ENCODE measurements around the gene CMPK1. TPM values are rescaled to one million over a fixed set of nuclear protein-coding genes. Genes with fewer than 3 reads are reported as not detected.

Gene CMPK1
- polyA plus RNA-seq, 1 donor from 2014 or later: 117 TPM

DNA sequence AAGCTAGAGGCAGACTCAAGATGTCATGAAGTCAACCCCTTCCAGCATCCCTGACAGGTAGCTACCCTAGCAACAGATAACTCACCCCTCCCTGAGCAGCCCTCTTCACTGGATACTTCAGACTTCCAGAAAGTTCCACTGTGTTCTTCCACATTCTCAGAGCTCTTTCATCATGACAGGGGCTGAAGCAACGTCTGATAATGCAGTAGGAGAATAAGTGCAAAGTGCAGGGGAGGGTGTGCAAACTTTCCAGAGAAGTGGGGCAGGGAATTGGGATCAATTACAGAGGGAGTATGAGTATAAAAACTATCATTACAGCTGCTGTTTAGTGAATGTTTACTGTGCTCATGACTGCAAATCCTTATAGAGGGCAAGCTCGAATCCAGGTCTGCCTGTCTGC is 56.1 kb downstream of the CMPK1 start:
- H3K9me2 ChIP-seq (ENCODE audit: insufficient read depth, low read length): no peaks in the 10 kb centered on the region
- no peak overlapping the region for H3K27ac ChIP-seq (ENCODE audit: low read length)
- H3K9ac ChIP-seq (ENCODE audit: low read length): no peak overlapping the region
- no peaks in the 10 kb centered on the region for H3K9me3 ChIP-seq (ENCODE audit: low read length)
- no peaks in the 10 kb centered on the region for H3K27me3 ChIP-seq (ENCODE audit: insufficient read depth, low read depth, low read length)
- no peak overlapping the region for H2AFZ ChIP-seq (ENCODE audit: low read depth, low read length)
- no peak for TF ChIP-seq EP300 (conservative IDR thresholded peaks at IDR 0.05; ENCODE audit: poor library complexity, severe bottlenecking)
- no peak for TF ChIP-seq TAF1 (IDR thresholded peaks at IDR 0.05; ENCODE audit: low read depth)
- TF ChIP-seq, protein P1, sequence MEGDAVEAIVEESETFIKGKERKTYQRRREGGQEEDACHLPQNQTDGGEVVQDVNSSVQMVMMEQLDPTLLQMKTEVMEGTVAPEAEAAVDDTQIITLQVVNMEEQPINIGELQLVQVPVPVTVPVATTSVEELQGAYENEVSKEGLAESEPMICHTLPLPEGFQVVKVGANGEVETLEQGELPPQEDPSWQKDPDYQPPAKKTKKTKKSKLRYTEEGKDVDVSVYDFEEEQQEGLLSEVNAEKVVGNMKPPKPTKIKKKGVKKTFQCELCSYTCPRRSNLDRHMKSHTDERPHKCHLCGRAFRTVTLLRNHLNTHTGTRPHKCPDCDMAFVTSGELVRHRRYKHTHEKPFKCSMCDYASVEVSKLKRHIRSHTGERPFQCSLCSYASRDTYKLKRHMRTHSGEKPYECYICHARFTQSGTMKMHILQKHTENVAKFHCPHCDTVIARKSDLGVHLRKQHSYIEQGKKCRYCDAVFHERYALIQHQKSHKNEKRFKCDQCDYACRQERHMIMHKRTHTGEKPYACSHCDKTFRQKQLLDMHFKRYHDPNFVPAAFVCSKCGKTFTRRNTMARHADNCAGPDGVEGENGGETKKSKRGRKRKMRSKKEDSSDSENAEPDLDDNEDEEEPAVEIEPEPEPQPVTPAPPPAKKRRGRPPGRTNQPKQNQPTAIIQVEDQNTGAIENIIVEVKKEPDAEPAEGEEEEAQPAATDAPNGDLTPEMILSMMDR (IDR thresholded peaks at IDR 0.05; ENCODE audit: poor library complexity, severe bottlenecking): no peak
- TF ChIP-seq, protein P2, sequence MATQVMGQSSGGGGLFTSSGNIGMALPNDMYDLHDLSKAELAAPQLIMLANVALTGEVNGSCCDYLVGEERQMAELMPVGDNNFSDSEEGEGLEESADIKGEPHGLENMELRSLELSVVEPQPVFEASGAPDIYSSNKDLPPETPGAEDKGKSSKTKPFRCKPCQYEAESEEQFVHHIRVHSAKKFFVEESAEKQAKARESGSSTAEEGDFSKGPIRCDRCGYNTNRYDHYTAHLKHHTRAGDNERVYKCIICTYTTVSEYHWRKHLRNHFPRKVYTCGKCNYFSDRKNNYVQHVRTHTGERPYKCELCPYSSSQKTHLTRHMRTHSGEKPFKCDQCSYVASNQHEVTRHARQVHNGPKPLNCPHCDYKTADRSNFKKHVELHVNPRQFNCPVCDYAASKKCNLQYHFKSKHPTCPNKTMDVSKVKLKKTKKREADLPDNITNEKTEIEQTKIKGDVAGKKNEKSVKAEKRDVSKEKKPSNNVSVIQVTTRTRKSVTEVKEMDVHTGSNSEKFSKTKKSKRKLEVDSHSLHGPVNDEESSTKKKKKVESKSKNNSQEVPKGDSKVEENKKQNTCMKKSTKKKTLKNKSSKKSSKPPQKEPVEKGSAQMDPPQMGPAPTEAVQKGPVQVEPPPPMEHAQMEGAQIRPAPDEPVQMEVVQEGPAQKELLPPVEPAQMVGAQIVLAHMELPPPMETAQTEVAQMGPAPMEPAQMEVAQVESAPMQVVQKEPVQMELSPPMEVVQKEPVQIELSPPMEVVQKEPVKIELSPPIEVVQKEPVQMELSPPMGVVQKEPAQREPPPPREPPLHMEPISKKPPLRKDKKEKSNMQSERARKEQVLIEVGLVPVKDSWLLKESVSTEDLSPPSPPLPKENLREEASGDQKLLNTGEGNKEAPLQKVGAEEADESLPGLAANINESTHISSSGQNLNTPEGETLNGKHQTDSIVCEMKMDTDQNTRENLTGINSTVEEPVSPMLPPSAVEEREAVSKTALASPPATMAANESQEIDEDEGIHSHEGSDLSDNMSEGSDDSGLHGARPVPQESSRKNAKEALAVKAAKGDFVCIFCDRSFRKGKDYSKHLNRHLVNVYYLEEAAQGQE (IDR thresholded peaks at IDR 0.05; ENCODE audit: borderline replicate concordance): no peak
- TF ChIP-seq SMC3 (conservative IDR thresholded peaks at IDR 0.05; ENCODE audit: poor library complexity): no peak
- TF ChIP-seq RAD21 (conservative IDR thresholded peaks at IDR 0.05): no peak
- no peak for TF ChIP-seq MXI1 (conservative IDR thresholded peaks at IDR 0.05; ENCODE audit: poor library complexity, severe bottlenecking)
- TF ChIP-seq POLR2AphosphoS5 (IDR thresholded peaks at IDR 0.05): no peak
- TF ChIP-seq EZH2 (IDR thresholded peaks at IDR 0.05; ENCODE audit: borderline replicate concordance, insufficient read depth, low read length, poor library complexity, severe bottlenecking): no peak
- no peaks in the 10 kb centered on the region for H3F3A ChIP-seq (ENCODE audit: insufficient read depth, low read length, poor library complexity, severe bottlenecking)
- H3K79me2 ChIP-seq (replicated peaks; ENCODE audit: insufficient read depth, low read length): no peaks in the 10 kb centered on the region
- no peak overlapping the region for H3K4me3 ChIP-seq (ENCODE audit: low read length)
- no peaks in the 10 kb centered on the region for H4K20me1 ChIP-seq (ENCODE audit: insufficient read depth)
- no peak overlapping the region for H3K4me2 ChIP-seq (ENCODE audit: low read length)
- no peaks in the 10 kb centered on the region for H3K36me3 ChIP-seq (ENCODE audit: insufficient read depth, low read length)

DNA sequence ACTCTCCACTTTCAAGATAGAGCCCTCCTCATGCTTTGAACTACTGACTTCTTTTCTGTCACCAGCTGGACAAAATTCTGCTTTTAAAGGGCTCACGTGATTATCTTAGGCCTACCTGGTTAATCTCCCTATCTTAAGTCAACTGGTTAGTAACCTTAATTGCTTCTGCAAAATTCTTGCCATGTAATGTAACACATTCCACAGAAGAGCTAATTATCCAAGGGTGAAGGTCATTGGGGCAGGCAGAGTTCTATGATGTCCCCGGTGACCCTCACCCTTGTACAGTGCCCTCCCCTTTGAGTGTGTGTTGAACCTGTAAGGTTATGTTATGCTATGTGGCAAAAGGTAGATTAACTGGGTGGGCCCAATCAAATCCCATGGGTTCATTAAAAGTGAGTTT is 57.3 kb downstream of the CMPK1 start:
- H3K4me2 ChIP-seq (ENCODE audit: low read length): no peak overlapping the region
- no peak overlapping the region for H3K27ac ChIP-seq (ENCODE audit: low read length)
- H3K36me3 ChIP-seq (ENCODE audit: insufficient read depth, low read length): no peaks in the 10 kb centered on the region
- H3K27me3 ChIP-seq (ENCODE audit: insufficient read depth, low read depth, low read length): no peaks in the 10 kb centered on the region
- TF ChIP-seq POLR2AphosphoS5 (IDR thresholded peaks at IDR 0.05) (no peak), MXI1 (conservative IDR thresholded peaks at IDR 0.05; ENCODE audit: poor library complexity, severe bottlenecking) (no peak), EP300 (conservative IDR thresholded peaks at IDR 0.05; ENCODE audit: poor library complexity, severe bottlenecking) (no peak), SMC3 (conservative IDR thresholded peaks at IDR 0.05; ENCODE audit: poor library complexity) (no peak), TAF1 (IDR thresholded peaks at IDR 0.05; ENCODE audit: low read depth) (no peak)
- TF ChIP-seq, protein P2 (IDR thresholded peaks at IDR 0.05; ENCODE audit: borderline replicate concordance): no peak
- no peak overlapping the region for H3K4me3 ChIP-seq (ENCODE audit: low read length)
- H3K79me2 ChIP-seq (replicated peaks; ENCODE audit: insufficient read depth, low read length): no peaks in the 10 kb centered on the region
- no peaks in the 10 kb centered on the region for H4K20me1 ChIP-seq (ENCODE audit: insufficient read depth)
- no peaks in the 10 kb centered on the region for H3K9me3 ChIP-seq (ENCODE audit: low read length)
- no peak overlapping the region for H2AFZ ChIP-seq (ENCODE audit: low read depth, low read length)
- H3K9me2 ChIP-seq (ENCODE audit: insufficient read depth, low read length): no peaks in the 10 kb centered on the region
- H3F3A ChIP-seq (ENCODE audit: insufficient read depth, low read length, poor library complexity, severe bottlenecking): no peaks in the 10 kb centered on the region
- no peak overlapping the region for H3K9ac ChIP-seq (ENCODE audit: low read length)
